Measurements from ENCODE around the gene IGFL4.

IGFL4 gene

DNA sequence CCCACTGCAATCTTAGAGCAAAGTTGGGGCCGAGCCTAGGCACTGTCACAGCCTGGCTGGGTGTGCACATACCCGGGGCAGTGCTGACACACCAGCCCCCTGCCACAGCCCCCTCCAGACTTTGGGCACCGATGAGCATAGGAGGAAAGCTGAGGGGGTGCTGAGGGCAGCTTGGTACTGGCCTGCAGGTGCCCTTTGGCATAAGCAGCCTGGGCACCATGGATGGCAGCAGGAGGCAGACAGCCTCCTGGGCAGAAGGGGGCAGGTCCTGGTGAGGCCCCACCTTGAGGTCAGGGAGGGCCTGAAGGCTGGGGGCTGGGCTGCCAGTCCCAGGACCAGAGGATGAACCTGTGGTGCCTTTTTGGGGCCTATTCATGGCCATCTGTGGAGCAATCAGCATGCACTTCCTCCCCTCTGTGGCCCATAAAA lies 8.2 kb downstream of the IGFL4 start:
- no peaks in the 10 kb centered on the region for H3K4me1 ChIP-seq (ENCODE audit: control insufficient read depth in 1 of 2, insufficient read depth in 2 of 2, low read length in 2 of 2)
- H3K27ac ChIP-seq (ENCODE audit: low read length) = no peak overlapping the region
- peaks cover 0 to 2% of the 10 kb centered on the region in 2 donors for H3K9me3 ChIP-seq (ENCODE audit: control insufficient read depth in 1 of 2, low read length in 2 of 2)
- no peak overlapping the region for H3K4me3 ChIP-seq (ENCODE audit: low read depth in 1 of 2, low read length in 2 of 2)
- H3K27me3 ChIP-seq (ENCODE audit: low read depth, low read length) = no peaks in the 10 kb centered on the region
- no peaks in the 10 kb centered on the region for H3K36me3 ChIP-seq (ENCODE audit: control insufficient read depth in 1 of 2, insufficient read depth in 2 of 2, low read length in 2 of 2)

DNA sequence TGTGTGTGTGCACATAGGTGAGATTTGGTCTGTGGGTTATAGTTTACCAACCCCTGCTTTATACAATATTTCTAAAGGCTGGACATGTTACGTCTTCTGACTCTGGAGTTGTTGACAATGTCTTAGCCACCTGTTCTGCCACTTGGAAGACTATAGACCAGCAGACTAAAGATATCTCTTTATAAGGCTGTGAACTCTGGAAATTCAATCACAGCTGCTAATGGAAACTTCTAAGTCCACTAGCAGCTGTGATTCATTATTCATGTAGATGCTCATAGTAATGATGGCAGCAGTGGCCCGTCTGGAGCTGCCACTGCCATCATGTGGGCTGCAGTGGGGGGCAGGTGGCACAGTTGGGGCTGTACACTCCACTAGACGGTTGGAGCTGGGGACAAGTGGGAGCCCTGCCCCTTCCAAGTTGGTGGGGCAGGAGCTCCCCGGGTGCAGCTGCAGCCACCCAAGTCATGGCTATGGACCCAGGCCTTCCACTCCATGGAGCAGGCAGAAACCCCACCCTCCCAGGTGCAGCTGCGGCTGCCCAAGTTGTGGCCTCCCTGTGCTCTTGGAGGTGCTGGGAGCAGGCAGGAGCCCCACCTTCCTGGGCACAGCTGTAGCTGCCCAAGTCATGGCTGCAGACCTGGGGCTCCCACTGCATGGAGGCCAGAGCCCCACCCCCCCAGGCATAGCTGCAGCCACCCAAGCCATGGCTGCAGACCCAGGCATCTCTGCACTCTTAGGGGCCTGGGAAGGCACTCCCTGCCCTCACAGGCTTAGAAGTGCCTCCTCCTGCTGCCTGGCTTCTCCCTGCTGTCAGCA lies 8.8 kb downstream of the IGFL4 start:
- H3K4me1 ChIP-seq (ENCODE audit: control insufficient read depth in 1 of 2, insufficient read depth in 2 of 2, low read length in 2 of 2) = no peaks in the 10 kb centered on the region
- H3K36me3 ChIP-seq (ENCODE audit: control insufficient read depth in 1 of 2, insufficient read depth in 2 of 2, low read length in 2 of 2) = no peaks in the 10 kb centered on the region

DNA sequence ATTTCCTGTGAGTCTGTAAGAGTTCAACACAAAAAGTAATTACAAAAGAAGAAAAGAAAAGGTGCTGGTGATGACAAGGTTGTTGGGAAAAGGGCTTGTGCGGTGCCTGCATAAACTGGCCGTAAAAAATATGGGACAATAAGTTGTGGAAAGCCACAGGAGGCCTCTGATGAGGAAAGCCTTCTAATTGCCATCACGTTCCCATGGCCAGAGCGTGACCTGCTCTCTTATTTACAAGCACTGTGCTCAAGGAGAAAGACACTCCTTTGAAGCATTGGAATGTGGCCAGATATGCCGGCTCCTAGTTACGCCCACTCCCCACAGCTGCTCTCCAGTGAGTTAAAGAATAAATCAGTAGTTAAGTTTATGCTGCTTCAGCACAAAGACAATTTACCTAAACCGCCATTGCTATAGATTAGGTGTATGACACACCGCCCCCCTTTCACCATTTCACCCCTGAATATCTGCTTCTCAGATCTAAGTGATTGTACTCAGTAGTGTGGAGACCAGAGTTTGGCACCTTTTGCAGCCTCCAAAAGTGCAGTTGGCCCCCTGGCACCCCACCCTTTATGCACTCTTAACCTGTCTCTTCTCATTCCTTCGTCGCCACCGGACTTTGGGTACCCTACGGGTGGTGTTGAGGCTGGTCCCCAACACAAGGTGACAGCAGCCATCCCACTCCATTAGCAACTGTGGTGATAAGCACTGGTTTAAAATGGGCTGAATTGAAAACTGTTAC lies 9.8 kb downstream of the IGFL4 start:
- Histone ChIP-seq H3K27me3 (ENCODE audit: low read depth, low read length) (peaks cover 5% of the 10 kb centered on the region), H3K36me3 (ENCODE audit: control insufficient read depth in 1 of 2, insufficient read depth in 2 of 2, low read length in 2 of 2) (no peaks in the 10 kb centered on the region), H3K4me3 (ENCODE audit: low read depth in 1 of 2, low read length in 2 of 2) (no peak overlapping the region), H3K4me1 (ENCODE audit: control insufficient read depth in 1 of 2, insufficient read depth in 2 of 2, low read length in 2 of 2) (no peaks in the 10 kb centered on the region), H3K27ac (ENCODE audit: low read length) (no peak overlapping the region), H3K9me3 (ENCODE audit: control insufficient read depth in 1 of 2, low read length in 2 of 2) (no peaks in the 10 kb centered on the region)

More for the DNA sequence above, 8.8 kb downstream of the IGFL4 start:
- Histone ChIP-seq H3K27ac (ENCODE audit: low read length) (no peak overlapping the region), H3K9me3 (ENCODE audit: control insufficient read depth in 1 of 2, low read length in 2 of 2) (no peaks in the 10 kb centered on the region), H3K27me3 (ENCODE audit: low read depth, low read length) (no peaks in the 10 kb centered on the region), H3K4me3 (ENCODE audit: low read depth in 1 of 2, low read length in 2 of 2) (no peak overlapping the region)

DNA sequence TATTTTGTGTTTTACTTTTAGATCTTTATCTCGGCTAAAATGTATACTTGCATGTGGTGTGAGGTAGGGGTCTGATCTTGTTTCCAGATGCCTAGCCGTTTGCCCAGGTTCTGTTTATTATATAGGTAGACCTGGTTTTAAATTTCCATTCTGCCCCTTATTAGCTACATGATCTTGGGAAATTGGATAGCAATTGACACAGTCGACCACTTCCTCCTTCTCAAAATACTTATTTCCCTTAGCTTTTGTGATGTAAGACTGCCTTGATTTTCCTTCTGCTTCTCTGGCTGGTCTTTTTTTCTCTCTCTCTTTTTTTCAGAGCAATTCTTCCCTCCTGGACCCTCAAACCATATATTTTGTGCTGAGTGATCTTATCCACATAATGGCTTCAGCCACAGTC lies 15.0 kb downstream of the IGFL4 start:
- Histone ChIP-seq H3K36me3 (ENCODE audit: control insufficient read depth in 1 of 2, insufficient read depth in 2 of 2, low read length in 2 of 2) (no peaks in the 10 kb centered on the region), H3K27me3 (ENCODE audit: low read depth, low read length) (peaks cover 15% of the 10 kb centered on the region), H3K27ac (ENCODE audit: low read length) (no peak overlapping the region), H3K9me3 (ENCODE audit: control insufficient read depth in 1 of 2, low read length in 2 of 2) (no peaks in the 10 kb centered on the region), H3K4me3 (ENCODE audit: low read depth in 1 of 2, low read length in 2 of 2) (no peak overlapping the region), H3K4me1 (ENCODE audit: control insufficient read depth in 1 of 2, insufficient read depth in 2 of 2, low read length in 2 of 2) (peaks cover 0 to 3% of the 10 kb centered on the region in 2 donors)

DNA sequence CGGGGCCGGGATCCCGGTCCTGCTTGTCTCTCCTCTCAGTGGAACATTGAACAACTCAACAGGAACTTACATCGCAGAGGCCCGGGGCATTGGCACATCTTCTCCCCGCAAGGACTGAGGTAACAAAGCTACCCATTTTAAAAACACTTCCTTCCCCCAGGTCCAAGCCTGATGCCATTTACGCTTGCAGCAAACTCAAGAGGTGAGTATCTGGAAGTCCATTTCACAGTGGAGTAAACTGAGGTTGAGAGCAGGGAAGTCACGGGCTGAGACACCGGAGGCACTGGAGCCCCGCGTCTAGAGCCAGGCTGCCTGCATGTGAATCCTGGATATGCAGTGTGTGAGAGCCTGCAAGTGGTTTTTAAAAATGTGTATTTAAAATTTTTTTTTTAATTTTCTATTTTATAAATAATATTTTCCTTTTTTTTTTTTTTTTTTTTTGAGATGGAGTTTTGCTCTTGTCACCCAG lies 17.5 kb downstream of the IGFL4 start:
- Histone ChIP-seq H3K27ac (ENCODE audit: low read length) (no peak overlapping the region), H3K9me3 (ENCODE audit: control insufficient read depth in 1 of 2, low read length in 2 of 2) (no peaks in the 10 kb centered on the region), H3K36me3 (ENCODE audit: control insufficient read depth in 1 of 2, insufficient read depth in 2 of 2, low read length in 2 of 2) (no peaks in the 10 kb centered on the region), H3K4me3 (ENCODE audit: low read depth in 1 of 2, low read length in 2 of 2) (peak overlapping the region in 1 of 2 donors; percentile 40), H3K27me3 (ENCODE audit: low read depth, low read length) (peaks cover 15% of the 10 kb centered on the region), H3K4me1 (ENCODE audit: control insufficient read depth in 1 of 2, insufficient read depth in 2 of 2, low read length in 2 of 2) (peaks cover 0 to 3% of the 10 kb centered on the region in 2 donors)

DNA sequence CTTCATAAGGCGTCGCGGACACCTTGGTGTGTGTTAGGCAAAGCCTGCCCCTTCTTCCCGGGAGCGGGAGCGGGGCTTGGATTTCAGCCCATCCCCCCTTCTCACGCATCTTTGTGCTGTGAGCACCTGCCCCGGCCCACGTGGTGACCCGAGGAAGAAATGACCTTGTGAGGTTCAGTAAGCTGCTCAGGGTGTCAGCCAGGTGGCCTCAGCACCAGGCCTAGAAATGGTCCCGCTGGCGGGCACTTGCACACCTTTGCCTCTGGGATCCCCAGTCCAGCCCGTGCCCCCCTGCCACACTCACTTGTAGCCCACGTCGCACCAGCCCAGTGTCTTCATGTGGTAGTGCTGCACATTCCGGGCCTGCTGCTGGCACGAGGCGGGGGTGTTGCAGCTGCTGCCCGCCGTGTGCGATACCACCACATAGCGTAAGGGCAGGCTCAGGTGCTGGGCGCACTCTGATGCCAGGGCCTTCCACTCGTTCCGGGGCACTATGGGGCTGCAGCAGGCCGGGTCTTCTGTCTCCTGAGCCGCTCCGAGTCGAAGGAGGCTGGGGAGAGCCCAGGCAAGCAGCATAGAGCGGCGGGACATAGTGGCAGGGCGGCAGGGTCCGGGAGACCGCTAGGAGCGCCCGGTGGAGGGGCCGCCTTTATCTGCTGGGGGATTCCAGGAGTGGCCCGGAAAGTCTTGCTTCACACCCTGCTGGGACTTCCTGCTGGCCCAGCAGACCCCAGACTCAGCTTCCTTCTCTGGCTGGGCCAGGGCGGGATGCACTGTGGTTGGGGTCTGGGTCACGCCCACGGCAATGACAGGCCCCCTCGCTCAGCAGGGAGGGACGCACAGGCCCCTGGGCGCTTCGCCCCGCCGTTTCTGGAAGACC lies 18.1 kb downstream of the IGFL4 start, which contains the start of gene PGLYRP1:
TSS of gene PGLYRP1 (minus strand) at position 623 of the 880 bp plus-strand sequence. CDS start at position 591, 32 bp downstream.
- peaks cover 15% of the 10 kb centered on the region for H3K27me3 ChIP-seq (ENCODE audit: low read depth, low read length)
- H3K9me3 ChIP-seq (ENCODE audit: control insufficient read depth in 1 of 2, low read length in 2 of 2) = no peaks in the 10 kb centered on the region
- peak within 1 kb of the TSS in 1 of 2 donors; percentile 40 for H3K4me3 ChIP-seq (ENCODE audit: low read depth in 1 of 2, low read length in 2 of 2)
- no peak within 1 kb of the TSS for H3K27ac ChIP-seq (ENCODE audit: low read length)
- peaks cover 0 to 3% of the 10 kb centered on the region in 2 donors for H3K4me1 ChIP-seq (ENCODE audit: control insufficient read depth in 1 of 2, insufficient read depth in 2 of 2, low read length in 2 of 2)
- peaks cover 0 to 6% of the 10 kb centered on the region in 2 donors for H3K36me3 ChIP-seq (ENCODE audit: control insufficient read depth in 1 of 2, insufficient read depth in 2 of 2, low read length in 2 of 2)

DNA sequence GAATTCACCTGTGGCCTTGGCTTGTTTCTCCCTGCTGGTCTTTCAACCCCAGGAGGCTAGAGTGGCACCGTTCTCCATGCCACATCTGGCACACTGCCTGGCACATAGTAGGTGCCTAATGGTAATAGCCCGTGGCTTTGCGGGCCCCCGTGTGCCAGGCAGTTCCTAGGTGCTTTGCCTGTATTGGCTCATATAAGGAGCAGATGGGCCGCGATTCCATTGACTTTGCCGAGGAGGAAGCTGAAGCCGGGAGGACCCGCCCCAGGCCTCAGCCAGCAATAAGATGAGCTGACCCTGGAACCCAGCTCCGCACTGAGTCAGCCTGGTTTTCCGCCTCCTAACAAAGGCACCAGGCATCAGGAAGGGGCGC lies 18.8 kb downstream of the IGFL4 start:
- H3K27me3 ChIP-seq (ENCODE audit: low read depth, low read length) = peaks cover 15% of the 10 kb centered on the region
- H3K9me3 ChIP-seq (ENCODE audit: control insufficient read depth in 1 of 2, low read length in 2 of 2) = no peaks in the 10 kb centered on the region
- peaks cover 0 to 6% of the 10 kb centered on the region in 2 donors for H3K36me3 ChIP-seq (ENCODE audit: control insufficient read depth in 1 of 2, insufficient read depth in 2 of 2, low read length in 2 of 2)
- H3K4me3 ChIP-seq (ENCODE audit: low read depth in 1 of 2, low read length in 2 of 2) = peak overlapping the region in 1 of 2 donors; percentile 40
- peaks cover 0 to 4% of the 10 kb centered on the region in 2 donors for H3K4me1 ChIP-seq (ENCODE audit: control insufficient read depth in 1 of 2, insufficient read depth in 2 of 2, low read length in 2 of 2)
- H3K27ac ChIP-seq (ENCODE audit: low read length) = no peak overlapping the region

DNA sequence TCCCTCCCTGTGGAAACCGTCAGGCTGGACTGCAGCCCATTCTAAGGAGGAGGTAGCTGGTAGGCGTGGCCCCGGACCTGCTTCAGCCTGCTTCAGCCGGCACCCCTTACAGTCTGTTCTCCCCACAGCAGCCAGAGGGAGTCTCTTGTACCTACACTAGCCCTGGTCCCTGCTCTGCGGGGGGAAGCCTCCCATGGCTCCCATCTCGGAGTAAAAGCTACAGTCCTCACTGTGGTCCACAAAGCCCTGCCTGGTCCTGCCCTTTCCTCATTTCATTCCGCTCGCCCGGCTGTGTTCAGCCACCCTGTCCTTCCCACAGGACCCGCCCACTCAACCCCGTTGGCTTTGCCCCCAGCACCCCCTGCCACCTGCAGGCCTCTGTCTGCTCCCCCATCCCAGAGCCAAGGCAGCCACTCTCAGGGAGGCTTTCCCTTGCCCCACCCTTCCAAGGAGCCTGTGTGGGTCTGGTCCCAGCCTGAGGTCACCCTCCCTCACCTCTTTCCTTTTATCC lies 19.2 kb downstream of the IGFL4 start:
- H3K36me3 ChIP-seq (ENCODE audit: control insufficient read depth in 1 of 2, insufficient read depth in 2 of 2, low read length in 2 of 2) = peaks cover 0 to 6% of the 10 kb centered on the region in 2 donors
- H3K9me3 ChIP-seq (ENCODE audit: control insufficient read depth in 1 of 2, low read length in 2 of 2) = no peaks in the 10 kb centered on the region
- peaks cover 0 to 6% of the 10 kb centered on the region in 2 donors for H3K4me1 ChIP-seq (ENCODE audit: control insufficient read depth in 1 of 2, insufficient read depth in 2 of 2, low read length in 2 of 2)
- peaks cover 12% of the 10 kb centered on the region for H3K27me3 ChIP-seq (ENCODE audit: low read depth, low read length)
- H3K27ac ChIP-seq (ENCODE audit: low read length) = no peak overlapping the region
- no peak overlapping the region for H3K4me3 ChIP-seq (ENCODE audit: low read depth in 1 of 2, low read length in 2 of 2)

DNA sequence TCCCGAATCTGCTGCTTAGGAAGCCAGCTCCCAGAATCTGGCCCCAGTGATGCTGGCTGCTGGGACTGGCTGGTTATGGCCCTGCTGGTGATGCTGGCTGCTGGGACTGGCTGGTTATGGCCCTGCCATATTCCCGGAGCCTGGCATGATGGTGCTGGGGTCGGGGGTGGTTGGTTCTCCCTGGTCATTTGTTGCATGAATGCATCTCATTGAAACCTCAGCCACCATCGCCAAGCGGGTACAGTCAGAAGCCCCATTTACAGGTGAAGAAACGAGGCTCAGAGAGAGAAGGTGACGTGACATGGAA lies 20.0 kb downstream of the IGFL4 start:
- Histone ChIP-seq H3K4me3 (ENCODE audit: low read depth in 1 of 2, low read length in 2 of 2) (no peak overlapping the region), H3K9me3 (ENCODE audit: control insufficient read depth in 1 of 2, low read length in 2 of 2) (no peaks in the 10 kb centered on the region)

DNA sequence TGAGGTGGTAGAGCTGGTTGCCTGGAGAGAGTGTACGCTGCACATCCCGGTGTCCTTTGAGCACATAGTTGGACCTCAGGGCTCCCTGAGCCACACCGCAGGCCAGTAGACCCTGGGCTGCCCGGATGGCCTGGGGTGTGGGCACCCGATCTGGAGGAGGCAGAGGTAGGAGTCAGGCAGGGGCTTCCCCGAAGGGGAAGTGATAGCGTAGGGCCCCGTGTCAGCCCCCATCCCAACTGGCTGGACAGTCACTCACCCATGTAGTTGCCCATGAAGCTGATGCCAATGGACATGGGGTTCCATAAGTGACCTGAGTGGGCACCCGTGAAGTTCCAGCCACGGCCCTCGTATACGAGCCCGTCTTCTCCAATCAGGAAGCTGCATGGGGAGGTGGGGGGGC lies 21.5 kb downstream of the IGFL4 start:
- no peak overlapping the region for H3K4me3 ChIP-seq (ENCODE audit: low read depth in 1 of 2, low read length in 2 of 2)
- H3K36me3 ChIP-seq (ENCODE audit: control insufficient read depth in 1 of 2, insufficient read depth in 2 of 2, low read length in 2 of 2) = peaks cover 0 to 6% of the 10 kb centered on the region in 2 donors
- no peak overlapping the region for H3K27ac ChIP-seq (ENCODE audit: low read length)
- peaks cover 0 to 25% of the 10 kb centered on the region in 2 donors for H3K4me1 ChIP-seq (ENCODE audit: control insufficient read depth in 1 of 2, insufficient read depth in 2 of 2, low read length in 2 of 2)
- H3K9me3 ChIP-seq (ENCODE audit: control insufficient read depth in 1 of 2, low read length in 2 of 2) = no peaks in the 10 kb centered on the region
- peaks cover 21% of the 10 kb centered on the region for H3K27me3 ChIP-seq (ENCODE audit: low read depth, low read length)

More for the DNA sequence above, 20.0 kb downstream of the IGFL4 start:
- peaks cover 0 to 6% of the 10 kb centered on the region in 2 donors for H3K36me3 ChIP-seq (ENCODE audit: control insufficient read depth in 1 of 2, insufficient read depth in 2 of 2, low read length in 2 of 2)
- H3K27ac ChIP-seq (ENCODE audit: low read length) = no peak overlapping the region
- H3K4me1 ChIP-seq (ENCODE audit: control insufficient read depth in 1 of 2, insufficient read depth in 2 of 2, low read length in 2 of 2) = peaks cover 0 to 12% of the 10 kb centered on the region in 2 donors
- H3K27me3 ChIP-seq (ENCODE audit: low read depth, low read length) = peaks cover 12% of the 10 kb centered on the region

Data from muscle layer of duodenum (tissue), 2 donors.